Tibial nerve (tissue), 4 donors: Measurements from ENCODE around the gene GABRQ. TPM values are rescaled to one million over a fixed set of nuclear protein-coding genes. Genes with fewer than 3 reads are reported as not detected.

Experiments
- DNase-seq, 2 donors: peaks; one replicate each; pipeline ENCODE4 v3.0.0-alpha.2; 2019; ENCODE audit warnings: low spot score in 2 of 2
- H3K27ac ChIP-seq, 4 donors: fragments of 200-600 bp; sonication (generic) in 3 of 4; one replicate each; pipeline ENCODE4 v1.5.1; 2017 to 2019; ENCODE audit warnings: mild to moderate bottlenecking in 1 of 4
- H3K27me3 ChIP-seq, 2 donors: fragments of 200-600 bp; sonication (generic) in 1 of 2; one replicate each; pipeline versions ENCODE4 v1.5.1 to v1.6.0; 2017 to 2019
- H3K36me3 ChIP-seq, 3 donors: fragments of 200-600 bp; sonication (generic); one replicate each; pipeline ENCODE4 v1.5.1; 2018 to 2019
- H3K4me1 ChIP-seq, 4 donors: fragments of 200-600 bp; sonication (generic) in 3 of 4; one replicate each; pipeline ENCODE4 v1.5.1; 2017 to 2019
- H3K4me3 ChIP-seq, 4 donors: fragments of 200-600 bp; sonication (generic) in 3 of 4; one replicate each; pipeline ENCODE4 v1.5.1; 2017 to 2019; ENCODE audit warnings: mild to moderate bottlenecking in 1 of 4, moderate library complexity in 1 of 4
- H3K9me3 ChIP-seq, 4 donors: fragments of 200-600 bp; sonication (generic) in 3 of 4; one replicate each; pipeline ENCODE4 v1.5.1; 2017 to 2019
- EP300 ChIP-seq, 2 donors: sonication (generic); formaldehyde crosslinking; IDR thresholded peaks; one replicate each; pipeline ENCODE4 v1.6.1; 2017; ENCODE audit warnings: antibody characterized with exemption in 2 of 2, mild to moderate bottlenecking in 1 of 2
- POLR2A ChIP-seq, 2 donors: fragments of 450-650 bp; IDR thresholded peaks; one replicate each; pipeline ENCODE4 v1.6.1; 2017; ENCODE audit warnings: antibody characterized with exemption in 2 of 2, mild to moderate bottlenecking in 2 of 2, moderate library complexity in 2 of 2
- WGBS, 2 donors: methylation state at CpG; one replicate each; pipeline ENCODE4 v1.1.5; 2018; 5-methylcytosine and 5-hydroxymethylcytosine counted together
- total RNA-seq, 4 donors: library from RNA; depleted of rRNA; stranded (reverse); fragments of >200 nt; gene quantifications; one replicate each; pipeline ENCODE4 v1.1.0, GENCODE V29; 2016
- TF ChIP-seq, protein P1 (sequence below), 5 experiments: fragments of 200-600 bp in 3 of 5; fragments of 450-650 bp in 2 of 5; sonication (generic) in 3 of 5; IDR thresholded peaks; one replicate each; pipeline ENCODE4 v1.5.1; 2016 to 2019; ENCODE audit warnings: antibody characterized with exemption in 5 of 5, mild to moderate bottlenecking in 3 of 5, moderate library complexity in 2 of 5

GABRQ gene
- total RNA-seq, 4 donors from 2014 or later = 0.90 to 2.3 (median 1.4) TPM

DNA sequence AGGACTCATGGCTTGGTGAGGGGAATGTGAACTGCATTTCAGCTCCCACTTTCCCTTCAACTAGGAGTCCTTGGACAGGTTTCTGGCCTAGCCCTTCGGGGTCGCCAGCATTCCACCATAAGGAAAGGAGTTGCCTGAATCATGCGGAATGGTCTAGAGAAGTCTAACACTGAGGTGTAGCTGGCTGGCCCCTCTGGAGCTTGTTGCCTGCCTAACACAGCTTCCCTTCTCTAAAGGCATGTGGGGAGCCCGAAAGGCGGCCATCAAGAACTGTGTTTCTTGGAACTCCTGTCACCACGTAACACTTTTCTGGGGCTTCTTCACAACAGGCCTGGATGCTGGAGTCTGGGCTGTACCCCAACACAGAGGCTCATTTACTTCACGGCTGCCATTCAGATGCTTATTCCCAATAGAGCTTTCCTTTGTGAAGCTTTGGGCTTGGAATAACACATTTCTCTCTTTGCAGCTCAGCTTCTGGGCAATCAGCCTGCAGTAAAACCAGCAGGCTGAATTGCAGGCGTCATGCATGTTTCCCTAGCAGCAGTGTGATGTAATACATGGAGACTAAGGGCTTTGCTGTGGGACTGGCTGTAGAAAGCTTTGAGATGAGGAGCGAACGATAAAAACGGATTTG, 5.4 kb downstream of the GABRQ start:
- Histone ChIP-seq H3K27me3 (peaks cover 0 to 15% of the 10 kb centered on the region in 2 donors), H3K4me1 (peaks cover 0 to 4% (median 0%) of the 10 kb centered on the region in 4 donors), H3K4me3 (no peak overlapping the region), H3K27ac (no peak overlapping the region), H3K36me3 (no peaks in the 10 kb centered on the region), H3K9me3 (no peaks in the 10 kb centered on the region)
- no peak for TF ChIP-seq POLR2A (IDR thresholded peaks at IDR 0.05)
- TF ChIP-seq, protein P1, sequence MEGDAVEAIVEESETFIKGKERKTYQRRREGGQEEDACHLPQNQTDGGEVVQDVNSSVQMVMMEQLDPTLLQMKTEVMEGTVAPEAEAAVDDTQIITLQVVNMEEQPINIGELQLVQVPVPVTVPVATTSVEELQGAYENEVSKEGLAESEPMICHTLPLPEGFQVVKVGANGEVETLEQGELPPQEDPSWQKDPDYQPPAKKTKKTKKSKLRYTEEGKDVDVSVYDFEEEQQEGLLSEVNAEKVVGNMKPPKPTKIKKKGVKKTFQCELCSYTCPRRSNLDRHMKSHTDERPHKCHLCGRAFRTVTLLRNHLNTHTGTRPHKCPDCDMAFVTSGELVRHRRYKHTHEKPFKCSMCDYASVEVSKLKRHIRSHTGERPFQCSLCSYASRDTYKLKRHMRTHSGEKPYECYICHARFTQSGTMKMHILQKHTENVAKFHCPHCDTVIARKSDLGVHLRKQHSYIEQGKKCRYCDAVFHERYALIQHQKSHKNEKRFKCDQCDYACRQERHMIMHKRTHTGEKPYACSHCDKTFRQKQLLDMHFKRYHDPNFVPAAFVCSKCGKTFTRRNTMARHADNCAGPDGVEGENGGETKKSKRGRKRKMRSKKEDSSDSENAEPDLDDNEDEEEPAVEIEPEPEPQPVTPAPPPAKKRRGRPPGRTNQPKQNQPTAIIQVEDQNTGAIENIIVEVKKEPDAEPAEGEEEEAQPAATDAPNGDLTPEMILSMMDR (IDR thresholded peaks at IDR 0.05) = no peak
- TF ChIP-seq EP300 (IDR thresholded peaks at IDR 0.05) = no peak
- DNase-seq = no peak
- WGBS, 2 donors = 47 to 71% methylated on average over 8 to 11 of the region's 11 CpGs

DNA sequence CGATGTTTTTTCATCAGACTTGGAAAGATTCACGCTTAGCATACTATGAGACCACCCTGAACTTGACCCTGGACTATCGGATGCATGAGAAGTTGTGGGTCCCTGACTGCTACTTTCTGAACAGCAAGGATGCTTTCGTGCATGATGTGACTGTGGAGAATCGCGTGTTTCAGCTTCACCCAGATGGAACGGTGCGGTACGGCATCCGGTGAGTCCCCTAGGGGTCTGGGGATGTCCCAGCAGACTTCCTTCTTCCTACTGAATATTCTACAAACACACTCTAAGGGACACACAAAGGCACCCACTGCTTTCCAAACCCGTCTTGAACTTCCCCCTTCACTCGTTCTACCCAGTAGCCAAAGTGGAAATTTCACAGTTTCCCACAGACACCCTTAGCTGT, 9.3 kb downstream of the GABRQ start:
- H3K4me1 ChIP-seq = no peaks in the 10 kb centered on the region
- DNase-seq = no peak
- TF ChIP-seq EP300 (IDR thresholded peaks at IDR 0.05) = no peak
- no peak for TF ChIP-seq POLR2A (IDR thresholded peaks at IDR 0.05)
- TF ChIP-seq, protein P1 (IDR thresholded peaks at IDR 0.05) = no peak

DNA sequence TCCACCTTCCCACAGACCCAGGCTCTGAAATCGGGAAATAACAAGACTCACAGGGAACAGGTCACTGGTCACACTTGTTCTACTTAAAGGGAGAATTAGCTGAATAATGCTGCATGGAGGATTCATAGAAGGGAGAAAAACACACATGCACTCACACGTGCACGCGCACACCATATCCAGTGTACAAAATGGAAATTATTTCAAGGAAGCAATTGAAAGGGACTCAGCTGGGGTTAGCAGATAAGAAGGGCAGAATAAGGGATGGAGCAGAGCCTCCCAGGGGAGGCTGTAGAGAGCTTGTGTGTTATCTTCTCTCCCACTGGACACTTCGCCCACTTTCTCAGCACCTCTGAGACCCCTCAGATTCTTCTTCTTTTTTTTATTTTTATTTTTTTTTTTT, 10.3 kb downstream of the GABRQ start:
- Histone ChIP-seq H3K9me3 (no peaks in the 10 kb centered on the region), H3K27ac (no peak overlapping the region), H3K27me3 (no peaks in the 10 kb centered on the region), H3K4me1 (no peaks in the 10 kb centered on the region), H3K36me3 (no peaks in the 10 kb centered on the region), H3K4me3 (no peak overlapping the region)
- WGBS, 2 donors = 85 to 87% methylated on average over 5 of the region's 5 CpGs
- no peak for DNase-seq
- TF ChIP-seq POLR2A (IDR thresholded peaks at IDR 0.05) (no peak), EP300 (IDR thresholded peaks at IDR 0.05) (no peak)
- TF ChIP-seq, protein P1 (IDR thresholded peaks at IDR 0.05) = no peak

More for the DNA sequence above, 9.3 kb downstream of the GABRQ start:
- Histone ChIP-seq H3K36me3 (no peaks in the 10 kb centered on the region), H3K27ac (no peak overlapping the region), H3K9me3 (no peaks in the 10 kb centered on the region), H3K4me3 (no peak overlapping the region), H3K27me3 (no peaks in the 10 kb centered on the region)
- WGBS, 2 donors = 73 to 91% methylated on average over 9 to 12 of the region's 12 CpGs

DNA sequence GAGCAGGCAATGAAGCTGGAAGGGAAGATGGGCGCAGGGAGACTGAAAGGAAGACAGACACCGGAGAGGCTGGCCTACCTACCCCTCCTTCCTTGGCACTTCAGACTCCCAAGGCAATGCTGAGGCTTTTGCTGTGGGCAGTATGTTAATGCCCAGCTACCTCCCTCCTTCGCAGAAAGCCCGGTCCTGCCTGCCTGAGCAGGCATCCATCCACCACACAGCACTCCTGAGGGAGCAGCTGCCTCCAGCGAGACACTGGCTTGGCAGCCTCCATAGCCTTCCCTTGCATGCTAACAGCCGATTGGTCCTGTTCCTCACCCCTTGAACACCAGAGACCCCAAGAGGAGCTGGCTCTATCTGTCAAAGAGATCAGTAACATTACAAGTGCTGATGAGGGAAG, 14.4 kb downstream of the GABRQ start:
- Histone ChIP-seq H3K9me3 (no peaks in the 10 kb centered on the region), H3K4me3 (no peak overlapping the region), H3K27me3 (no peaks in the 10 kb centered on the region), H3K4me1 (no peaks in the 10 kb centered on the region), H3K27ac (no peak overlapping the region), H3K36me3 (no peaks in the 10 kb centered on the region)
- TF ChIP-seq POLR2A (IDR thresholded peaks at IDR 0.05) (no peak), EP300 (IDR thresholded peaks at IDR 0.05) (no peak)
- TF ChIP-seq, protein P1 (IDR thresholded peaks at IDR 0.05) = no peak
- DNase-seq = no peak
- WGBS, 2 donors = 91 to 100% methylated on average over 5 to 6 of the region's 6 CpGs

DNA sequence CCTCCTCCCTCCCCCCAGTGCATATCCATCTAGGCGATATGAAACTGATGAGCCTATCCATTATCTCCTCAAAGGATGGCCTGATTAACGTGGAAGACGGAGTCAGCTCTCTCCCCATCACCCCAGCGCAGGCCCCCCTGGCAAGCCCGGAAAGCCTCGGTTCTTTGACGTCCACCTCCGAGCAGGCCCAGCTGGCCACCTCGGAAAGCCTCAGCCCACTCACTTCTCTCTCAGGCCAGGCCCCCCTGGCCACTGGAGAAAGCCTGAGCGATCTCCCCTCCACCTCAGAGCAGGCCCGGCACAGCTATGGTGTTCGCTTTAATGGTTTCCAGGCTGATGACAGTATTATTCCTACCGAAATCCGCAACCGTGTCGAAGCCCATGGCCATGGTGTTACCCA, 14.8 kb downstream of the GABRQ start:
- TF ChIP-seq EP300 (IDR thresholded peaks at IDR 0.05) (no peak), POLR2A (IDR thresholded peaks at IDR 0.05) (no peak)
- TF ChIP-seq, protein P1 (IDR thresholded peaks at IDR 0.05) = no peak
- H3K36me3 ChIP-seq = no peaks in the 10 kb centered on the region
- no peaks in the 10 kb centered on the region for H3K27me3 ChIP-seq
- H3K27ac ChIP-seq = no peak overlapping the region
- H3K4me3 ChIP-seq = no peak overlapping the region
- DNase-seq = no peak
- WGBS, 2 donors = 91 to 98% methylated on average over 9 to 16 of the region's 16 CpGs
- no peaks in the 10 kb centered on the region for H3K9me3 ChIP-seq
- H3K4me1 ChIP-seq = no peaks in the 10 kb centered on the region
